Measurements from ENCODE around the gene SLC44A4. TPM values are rescaled to one million over a fixed set of nuclear protein-coding genes. Genes with fewer than 3 reads are reported as not detected.
"Not testable (repeated sequence)": the region's sequence is repeated elsewhere in the genome, so short reads cannot be mapped to it uniquely, and the experiment has no call there.

Gene SLC44A4
- total RNA-seq, 2 experiments from 2014 or later: 0.20 TPM; not detected in 1

DNA sequence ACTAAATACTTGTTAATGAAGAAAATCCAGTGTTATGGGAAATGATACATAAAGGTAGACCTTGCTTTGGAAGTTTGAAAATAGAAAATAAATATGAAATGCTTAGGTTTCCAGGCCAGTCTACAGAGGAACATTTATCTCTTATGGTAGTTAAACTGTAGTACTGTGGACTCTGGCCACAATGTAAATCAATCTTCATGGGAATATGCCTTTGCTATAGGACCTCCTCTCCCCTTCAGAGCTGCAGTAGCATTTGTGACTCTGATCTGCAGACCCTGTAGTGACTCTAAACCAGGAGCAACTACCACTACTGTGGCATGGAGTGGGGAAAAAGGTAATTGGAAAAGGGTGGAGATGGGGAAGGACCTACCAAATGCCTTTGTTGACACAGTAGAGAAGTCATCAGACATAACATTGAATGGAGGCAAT, 58.9 kb downstream of the SLC44A4 start:
- peak overlapping the region; percentile 71 for H3K27ac Mint-ChIP-seq
- no peaks in the 10 kb centered on the region for H3K9me3 ChIP-seq (ENCODE audit: control insufficient read depth in 1 of 2, insufficient read depth in 1 of 2, low read length in 2 of 2)
- peak overlapping the region; percentile 88 for H3K4me3 Mint-ChIP-seq
- DNase-seq (no peak), ATAC-seq (ENCODE audit: poor library complexity) (no peak)
- intact Hi-C loops (cut with DNase I, micrococcal nuclease): loop anchor here (2.0 to 5.0 kb wide), 2 partner anchors 83 to 91 kb away; partner anchors contain the start of genes CLIC1 (in 1 of the 2) and DDAH2 (in 1 of the 2)
- no peak overlapping the region for H3K4me3 ChIP-seq (ENCODE audit: low read length)
- no peaks in the 10 kb centered on the region for H3K9me3 Mint-ChIP-seq
- H3K36me3 Mint-ChIP-seq (ENCODE audit: low read depth): peaks cover 13% of the 10 kb centered on the region
- CTCF ChIA-PET: interaction anchor here (0.7 to 1.3 kb wide), 4 partner anchors 10 to 275 kb away, joined by 3 to 10 read pairs (median 4); no protein-coding TSS in a partner anchor
- H3K27me3 ChIP-seq (ENCODE audit: control insufficient read depth in 1 of 2, insufficient read depth in 2 of 2, low read length in 2 of 2): no peaks in the 10 kb centered on the region
- H3K27ac ChIP-seq (ENCODE audit: low read depth in 1 of 2, low read length in 2 of 2): peak overlapping the region in 1 of 2 donors; percentile 2
- peaks cover 45% of the 10 kb centered on the region for H3K4me1 ChIP-seq (ENCODE audit: insufficient read depth, low read length)
- H3K36me3 ChIP-seq (ENCODE audit: insufficient read depth, low read length): no peaks in the 10 kb centered on the region
- H3K27me3 Mint-ChIP-seq: no peaks in the 10 kb centered on the region
- POLR2A ChIA-PET: interaction anchor here (1.2 to 1.6 kb wide), 2 partner anchors 84 to 156 kb away, joined by 3 to 7 read pairs; partner anchors contain the start of gene GPANK1
- peaks cover 46% of the 10 kb centered on the region for H3K4me1 Mint-ChIP-seq (ENCODE audit: low read depth)
- TF ChIP-seq CTCF (IDR thresholded peaks at IDR 0.05): no peak

GRCh38 chr6:31817929-31818511, 60.8 kb downstream of the SLC44A4 start:
- ChIA-PET POLR2A (interaction anchor here (0.9 to 2.5 kb wide), 16 partner anchors 9 to 236 kb away, joined by 3 to 22 read pairs (median 5); partner anchors contain the start of genes ABHD16A, BAG6, C6orf47 and DDAH2), CTCF (interaction anchor here (0.8 to 1.6 kb wide), 11 partner anchors 8 to 106 kb away, joined by 3 to 8 read pairs (median 5); partner anchors contain the start of genes HSPA1B, LSM2, MSH5 and VARS1)
- peak overlapping the region; percentile 86 for H3K4me3 Mint-ChIP-seq
- H3K27ac Mint-ChIP-seq: peak overlapping the region; percentile 89
- not testable (repeated sequence) for H3K27me3 Mint-ChIP-seq; H3K9me3 Mint-ChIP-seq; H3K36me3 ChIP-seq (ENCODE audit: insufficient read depth, low read length); H3K27me3 ChIP-seq (ENCODE audit: control insufficient read depth in 1 of 2, insufficient read depth in 2 of 2, low read length in 2 of 2); ATAC-seq (ENCODE audit: poor library complexity); H3K9me3 ChIP-seq (ENCODE audit: control insufficient read depth in 1 of 2, insufficient read depth in 1 of 2, low read length in 2 of 2)
- peaks cover 13% of the 10 kb centered on the region for H3K36me3 Mint-ChIP-seq (ENCODE audit: low read depth)
- peak; percentile 26 for TF ChIP-seq CTCF (IDR thresholded peaks at IDR 0.05)
- peak overlapping the region; percentile 69 for H3K4me3 ChIP-seq (ENCODE audit: low read length)
- peaks cover 57% of the 10 kb centered on the region for H3K4me1 ChIP-seq (ENCODE audit: insufficient read depth, low read length)
- intact Hi-C loops (cut with DNase I, micrococcal nuclease): loop anchor here in 1 of 2 experiments (5.0 kb wide), 1 partner anchor 81 kb away; the partner anchor contains the start of gene CLIC1
- H3K27ac ChIP-seq (ENCODE audit: low read depth in 1 of 2, low read length in 2 of 2): peak overlapping the region; percentile 22 to 37
- H3K4me1 Mint-ChIP-seq (ENCODE audit: low read depth): peaks cover 57% of the 10 kb centered on the region
- peak in 1 of 14 experiments; percentile 23 for DNase-seq

- H3K4me1 ChIP-seq (ENCODE audit: insufficient read depth, low read length): peaks cover 56% of the 10 kb centered on the region
- POLR2A ChIA-PET: interaction anchor here (0.7 to 2.5 kb wide), 17 partner anchors 10 to 235 kb away, joined by 3 to 22 read pairs (median 5); partner anchors contain the start of genes ABHD16A, BAG6, C6orf47 and DDAH2
- H3K27me3 Mint-ChIP-seq; H3K27me3 ChIP-seq (ENCODE audit: control insufficient read depth in 1 of 2, insufficient read depth in 2 of 2, low read length in 2 of 2); H3K36me3 ChIP-seq (ENCODE audit: insufficient read depth, low read length); H3K9me3 Mint-ChIP-seq; H3K9me3 ChIP-seq (ENCODE audit: control insufficient read depth in 1 of 2, insufficient read depth in 1 of 2, low read length in 2 of 2): not testable (repeated sequence)
- peak overlapping the region; percentile 69 for H3K4me3 ChIP-seq (ENCODE audit: low read length)
- CTCF ChIA-PET: interaction anchor here (0.8 to 1.6 kb wide), 10 partner anchors 9 to 105 kb away, joined by 3 to 8 read pairs (median 5); partner anchors contain the start of genes HSPA1B, LSM2, MSH5 and VARS1
- Mint-ChIP-seq H3K27ac (peak overlapping the region; percentile 89), H3K36me3 (ENCODE audit: low read depth) (peaks cover 13% of the 10 kb centered on the region), H3K4me3 (peak overlapping the region; percentile 86), H3K4me1 (ENCODE audit: low read depth) (peaks cover 57% of the 10 kb centered on the region)
- intact Hi-C loops (cut with DNase I, micrococcal nuclease): loop anchor here in 1 of 2 experiments (5.0 kb wide), 1 partner anchor 80 kb away; the partner anchor contains the start of gene CLIC1
- peak overlapping the region; percentile 37 to 56 for H3K27ac ChIP-seq (ENCODE audit: low read depth in 1 of 2, low read length in 2 of 2)
- ATAC-seq (ENCODE audit: poor library complexity) (peak; percentile 53), DNase-seq (peak in 3 of 14 experiments; percentile 68 to 78 (median 71))
- peak; percentile 62 for TF ChIP-seq CTCF (IDR thresholded peaks at IDR 0.05)
Observed at GRCh38 chr6:31817133-31817928, 61.5 kb downstream of the SLC44A4 start.
